SK-N-SH treated with all-trans-retinoic acid at 6 μM for 48 hours (cell line): Measurements from ENCODE around the gene KCTD3.

Source experiments
- ATAC-seq: fragments of 200-7000 bp; cut with Tn5 transposase; 3 replicates; pipeline ENCODE4 v1.9.1; 2020; ENCODE audit warnings: mild to moderate bottlenecking, moderate library complexity
- ARNTL ChIP-seq: fragments of 450-650 bp; formaldehyde crosslinking; IDR thresholded peaks from 2 replicates; pipeline ENCODE4 v1.5.0; 2020; ENCODE audit warnings: low read depth, mild to moderate bottlenecking, moderate library complexity, borderline replicate concordance
- BACH2 ChIP-seq: fragments of 250-450 bp; sonication (Bioruptor Pico); IDR thresholded peaks from 2 replicates; pipeline ENCODE4 v1.9.0; 2021; ENCODE audit warnings: mild to moderate bottlenecking, borderline replicate concordance
- CREB5 ChIP-seq: fragments of 250-450 bp; sonication (Bioruptor Pico); IDR thresholded peaks from 2 replicates; pipeline ENCODE4 v1.5.1; 2020; ENCODE audit warnings: low read depth, mild to moderate bottlenecking, moderate library complexity
- CSDC2 ChIP-seq: fragments of 250-450 bp; sonication (Bioruptor Pico); IDR thresholded peaks from 2 replicates; pipeline ENCODE4 v1.5.0; 2020; ENCODE audit warnings: mild to moderate bottlenecking, moderate library complexity
- ESRRG ChIP-seq: fragments of 250-450 bp; sonication (Bioruptor Pico); IDR thresholded peaks from 2 replicates; pipeline ENCODE4 v1.6.1; 2021; ENCODE audit warnings: mild to moderate bottlenecking
- GLIS3 ChIP-seq: fragments of 250-450 bp; sonication (Bioruptor Pico); IDR thresholded peaks from 2 replicates; pipeline ENCODE4 v1.5.0; 2020; ENCODE audit warnings: mild to moderate bottlenecking, moderate library complexity
- ISL1 ChIP-seq: fragments of 250-450 bp; sonication (Bioruptor Pico); IDR thresholded peaks from 2 replicates; pipeline ENCODE4 v2.1.2; 2022; ENCODE audit warnings: mild to moderate bottlenecking, moderate library complexity
- OSR1 ChIP-seq: fragments of 250-450 bp; sonication (Bioruptor Pico); IDR thresholded peaks from 2 replicates; pipeline ENCODE4 v1.8.0; 2022; ENCODE audit warnings: moderate library complexity, mild to moderate bottlenecking, inconsistent platforms
- PATZ1 ChIP-seq: fragments of 250-450 bp; sonication (Bioruptor Pico); IDR thresholded peaks from 2 replicates; pipeline ENCODE4 v1.8.0; 2020; ENCODE audit warnings: mild to moderate bottlenecking, moderate library complexity, borderline replicate concordance
- POU6F1 ChIP-seq: fragments of 250-450 bp; sonication (Bioruptor Pico); IDR thresholded peaks from 2 replicates; pipeline ENCODE4 v1.8.0; 2021; ENCODE audit warnings: low read depth, mild to moderate bottlenecking, moderate library complexity, borderline replicate concordance
- SNAI2 ChIP-seq: fragments of 250-450 bp; sonication (Bioruptor Pico); IDR thresholded peaks from 2 replicates; pipeline ENCODE4 v1.5.0; 2020; ENCODE audit warnings: mild to moderate bottlenecking, moderate library complexity
- TOX ChIP-seq: fragments of 250-450 bp; sonication (Bioruptor Pico); IDR thresholded peaks from 2 replicates; pipeline ENCODE4 v1.8.0; 2021; ENCODE audit warnings: mild to moderate bottlenecking, moderate library complexity, borderline replicate concordance
- ZFP3 ChIP-seq: fragments of 250-450 bp; sonication (Bioruptor Pico); IDR thresholded peaks from 2 replicates; pipeline ENCODE4 v1.5.0; 2020; ENCODE audit warnings: mild to moderate bottlenecking, moderate library complexity
- ZFP30 ChIP-seq: fragments of 450-650 bp; formaldehyde crosslinking; IDR thresholded peaks from 2 replicates; pipeline ENCODE4 v1.5.0; 2022; ENCODE audit warnings: mild to moderate bottlenecking, moderate library complexity
- ZNF565 ChIP-seq: fragments of 450-650 bp; formaldehyde crosslinking; conservative IDR thresholded peaks from 2 replicates; pipeline ENCODE4 v1.5.0; 2020; ENCODE audit warnings: low read depth, mild to moderate bottlenecking, moderate library complexity
- ZNF70 ChIP-seq: fragments of 450-650 bp; formaldehyde crosslinking; IDR thresholded peaks from 2 replicates; pipeline ENCODE4 v1.5.0; 2020; ENCODE audit warnings: mild to moderate bottlenecking, moderate library complexity
- ZNF8 ChIP-seq: fragments of 450-650 bp; formaldehyde crosslinking; IDR thresholded peaks from 2 replicates; pipeline ENCODE4 v1.5.0; 2020; ENCODE audit warnings: mild to moderate bottlenecking, moderate library complexity
- TF ChIP-seq, protein P1 (sequence below): fragments of 250-450 bp; sonication (Bioruptor Pico); IDR thresholded peaks from 2 replicates; pipeline ENCODE4 v1.5.0; 2020; ENCODE audit warnings: mild to moderate bottlenecking, moderate library complexity
- TF ChIP-seq, protein P2 (sequence below): fragments of 250-450 bp; sonication (Bioruptor Pico); IDR thresholded peaks from 2 replicates; pipeline ENCODE4 v1.5.1; 2021; ENCODE audit warnings: mild to moderate bottlenecking, moderate library complexity

The KCTD3 gene

GRCh38 chr1:215643592-215644321, 76.7 kb downstream of the KCTD3 start:
- ATAC-seq: no peak

GRCh38 chr1:215645182-215645581, 78.1 kb downstream of the KCTD3 start:
- ATAC-seq: no peak
- TF ChIP-seq CSDC2 (no peak), PATZ1 (no peak), CREB5 (no peak), TOX (CRISPR knock-in tag) (no peak)

More at GRCh38 chr1:215643592-215644321, 76.7 kb downstream of the KCTD3 start:
- no peak for TF ChIP-seq SNAI2 (CRISPR knock-in tag)
- TF ChIP-seq ZNF70 (CRISPR knock-in tag): no peak
- TF ChIP-seq ISL1 (CRISPR knock-in tag): no peak
- no peak for TF ChIP-seq ZFP30 (CRISPR knock-in tag)
- TF ChIP-seq ZNF565 (CRISPR knock-in tag): no peak
- no peak for TF ChIP-seq BACH2 (CRISPR knock-in tag)
- TF ChIP-seq, protein P1, sequence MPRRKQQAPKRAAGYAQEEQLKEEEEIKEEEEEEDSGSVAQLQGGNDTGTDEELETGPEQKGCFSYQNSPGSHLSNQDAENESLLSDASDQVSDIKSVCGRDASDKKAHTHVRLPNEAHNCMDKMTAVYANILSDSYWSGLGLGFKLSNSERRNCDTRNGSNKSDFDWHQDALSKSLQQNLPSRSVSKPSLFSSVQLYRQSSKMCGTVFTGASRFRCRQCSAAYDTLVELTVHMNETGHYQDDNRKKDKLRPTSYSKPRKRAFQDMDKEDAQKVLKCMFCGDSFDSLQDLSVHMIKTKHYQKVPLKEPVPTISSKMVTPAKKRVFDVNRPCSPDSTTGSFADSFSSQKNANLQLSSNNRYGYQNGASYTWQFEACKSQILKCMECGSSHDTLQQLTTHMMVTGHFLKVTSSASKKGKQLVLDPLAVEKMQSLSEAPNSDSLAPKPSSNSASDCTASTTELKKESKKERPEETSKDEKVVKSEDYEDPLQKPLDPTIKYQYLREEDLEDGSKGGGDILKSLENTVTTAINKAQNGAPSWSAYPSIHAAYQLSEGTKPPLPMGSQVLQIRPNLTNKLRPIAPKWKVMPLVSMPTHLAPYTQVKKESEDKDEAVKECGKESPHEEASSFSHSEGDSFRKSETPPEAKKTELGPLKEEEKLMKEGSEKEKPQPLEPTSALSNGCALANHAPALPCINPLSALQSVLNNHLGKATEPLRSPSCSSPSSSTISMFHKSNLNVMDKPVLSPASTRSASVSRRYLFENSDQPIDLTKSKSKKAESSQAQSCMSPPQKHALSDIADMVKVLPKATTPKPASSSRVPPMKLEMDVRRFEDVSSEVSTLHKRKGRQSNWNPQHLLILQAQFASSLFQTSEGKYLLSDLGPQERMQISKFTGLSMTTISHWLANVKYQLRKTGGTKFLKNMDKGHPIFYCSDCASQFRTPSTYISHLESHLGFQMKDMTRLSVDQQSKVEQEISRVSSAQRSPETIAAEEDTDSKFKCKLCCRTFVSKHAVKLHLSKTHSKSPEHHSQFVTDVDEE (CRISPR knock-in tag): no peak
- no peak for TF ChIP-seq CREB5
- TF ChIP-seq, protein P2, sequence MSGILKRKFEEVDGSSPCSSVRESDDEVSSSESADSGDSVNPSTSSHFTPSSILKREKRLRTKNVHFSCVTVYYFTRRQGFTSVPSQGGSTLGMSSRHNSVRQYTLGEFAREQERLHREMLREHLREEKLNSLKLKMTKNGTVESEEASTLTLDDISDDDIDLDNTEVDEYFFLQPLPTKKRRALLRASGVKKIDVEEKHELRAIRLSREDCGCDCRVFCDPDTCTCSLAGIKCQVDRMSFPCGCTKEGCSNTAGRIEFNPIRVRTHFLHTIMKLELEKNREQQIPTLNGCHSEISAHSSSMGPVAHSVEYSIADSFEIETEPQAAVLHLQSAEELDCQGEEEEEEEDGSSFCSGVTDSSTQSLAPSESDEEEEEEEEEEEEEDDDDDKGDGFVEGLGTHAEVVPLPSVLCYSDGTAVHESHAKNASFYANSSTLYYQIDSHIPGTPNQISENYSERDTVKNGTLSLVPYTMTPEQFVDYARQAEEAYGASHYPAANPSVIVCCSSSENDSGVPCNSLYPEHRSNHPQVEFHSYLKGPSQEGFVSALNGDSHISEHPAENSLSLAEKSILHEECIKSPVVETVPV (CRISPR knock-in tag): no peak
- TF ChIP-seq OSR1 (CRISPR knock-in tag): no peak
- no peak for TF ChIP-seq ESRRG (CRISPR knock-in tag)
- no peak for TF ChIP-seq POU6F1 (CRISPR knock-in tag)
- no peak for TF ChIP-seq CSDC2
- no peak for TF ChIP-seq ARNTL
- TF ChIP-seq TOX (CRISPR knock-in tag): no peak
- no peak for TF ChIP-seq ZFP3 (CRISPR knock-in tag)
- TF ChIP-seq ZNF8 (CRISPR knock-in tag): no peak
- TF ChIP-seq PATZ1: no peak
- no peak for TF ChIP-seq GLIS3 (CRISPR knock-in tag)
